Body of pancreas (tissue), 4 donors: Measurements from ENCODE around the gene VGLL1.

Source experiments
- CTCF ChIP-seq, 7 experiments: fragments of 450-650 bp in 4 of 7; fragments of 200-600 bp in 3 of 7; sonication (generic) in 3 of 7; IDR thresholded peaks; one replicate each; pipeline ENCODE4 v1.5.1; 2016 to 2019; ENCODE audit warnings: antibody characterized with exemption in 7 of 7
- POLR2A ChIP-seq, 3 donors: fragments of 450-650 bp; IDR thresholded peaks; one replicate each; pipeline ENCODE4 v1.6.1; 2016; ENCODE audit warnings: antibody characterized with exemption in 3 of 3, mild to moderate bottlenecking in 2 of 3

GRCh38 chrX:136597356-136597755, 65.3 kb downstream of the VGLL1 start:
- TF ChIP-seq CTCF (IDR thresholded peaks at IDR 0.05) (no peak), POLR2A (IDR thresholded peaks at IDR 0.05) (no peak)
